ENCODE results near the gene RFX2.
"Not testable (repeated sequence)": the region's sequence is repeated elsewhere in the genome, so short reads cannot be mapped to it uniquely, and the experiment has no call there.

Gene RFX2

DNA sequence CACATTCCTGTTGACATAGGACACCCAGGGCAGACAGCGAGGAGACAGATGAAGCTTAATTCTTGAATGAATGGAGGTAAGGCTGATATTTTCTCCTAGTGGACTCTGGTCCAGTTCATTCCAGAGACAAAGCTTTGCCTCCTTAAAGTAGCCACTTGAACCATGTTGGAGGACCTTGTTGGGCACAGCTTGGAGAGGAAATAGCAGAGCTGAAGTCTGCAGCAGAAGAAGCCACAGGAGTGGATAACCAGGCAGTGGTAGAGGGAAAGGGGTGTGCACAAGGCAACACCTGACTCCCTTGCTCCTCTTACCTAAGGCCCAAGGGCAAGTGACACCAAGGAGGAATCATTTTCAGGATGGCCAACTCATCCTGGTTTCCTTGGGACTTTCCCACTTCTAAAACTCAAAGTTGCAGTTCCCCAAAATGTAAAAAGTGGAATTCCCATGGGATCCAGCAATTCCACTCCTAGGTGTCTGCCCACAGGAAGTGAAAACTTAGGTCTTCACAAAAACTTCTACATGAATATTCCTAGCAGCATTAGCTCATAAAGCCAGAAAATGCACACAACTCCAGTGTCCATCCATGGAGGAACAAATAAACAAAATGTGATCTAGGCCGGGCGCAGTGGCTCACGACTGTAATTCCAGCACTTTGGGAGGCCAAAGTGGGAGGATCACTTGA is 6.6 kb upstream of the RFX2 start:
- H3K36me3 ChIP-seq (ENCODE audit: insufficient read depth, insufficient read length, low read length), result no peaks in the 10 kb centered on the region
- no peak overlapping the region for H3K4me3 ChIP-seq (ENCODE audit: insufficient read length, low read depth)
- no peak for DNase-seq (ENCODE audit: low read depth, low spot score)
- peaks cover 7% of the 10 kb centered on the region for H3K9me3 ChIP-seq (ENCODE audit: insufficient read depth, low read length)
- TF ChIP-seq SUZ12 (IDR thresholded peaks at IDR 0.05; ENCODE audit: extremely low read depth, insufficient read depth, insufficient read length), result no peak
- TF ChIP-seq ZNF274 (IDR thresholded peaks at IDR 0.05; ENCODE audit: low read depth, low read length), result no peak
- no peak for TF ChIP-seq YY1 (IDR thresholded peaks at IDR 0.05; ENCODE audit: insufficient read depth, insufficient read length)
- no peaks in the 10 kb centered on the region for H3K4me1 ChIP-seq (ENCODE audit: insufficient read depth, insufficient read length)
- no peak overlapping the region for H3K9ac ChIP-seq (ENCODE audit: insufficient read length, low read depth)
- peaks cover 5% of the 10 kb centered on the region for H3K27me3 ChIP-seq (ENCODE audit: insufficient read depth, insufficient read length)

DNA sequence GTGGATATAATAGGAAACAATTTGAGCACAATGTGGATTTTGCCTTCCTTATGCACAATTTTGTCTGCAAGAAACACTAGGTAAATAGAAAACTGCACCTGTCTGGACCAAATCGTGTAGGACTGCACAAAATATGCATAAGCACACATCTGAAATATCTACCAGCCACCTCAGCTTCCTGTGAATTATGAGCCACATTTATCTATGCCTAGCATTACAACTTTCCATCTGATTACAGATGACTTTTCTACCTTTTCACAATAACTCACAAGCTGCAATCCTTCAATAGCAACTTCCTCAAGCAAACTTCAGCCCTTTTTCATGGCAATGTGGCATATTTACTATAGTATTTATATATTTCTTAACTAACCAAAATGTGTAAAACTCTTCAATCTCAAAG is 5.7 kb upstream of the RFX2 start:
- peaks cover 7% of the 10 kb centered on the region for H3K9me3 ChIP-seq (ENCODE audit: insufficient read depth, low read length)
- peaks cover 5% of the 10 kb centered on the region for H3K27me3 ChIP-seq (ENCODE audit: insufficient read depth, insufficient read length)
- DNase-seq (ENCODE audit: low read depth, low spot score), result no peak
- H3K4me1 ChIP-seq (ENCODE audit: insufficient read depth, insufficient read length), result no peaks in the 10 kb centered on the region
- no peaks in the 10 kb centered on the region for H3K36me3 ChIP-seq (ENCODE audit: insufficient read depth, insufficient read length, low read length)
- H3K4me3 ChIP-seq (ENCODE audit: insufficient read length, low read depth), result no peak overlapping the region
- no peak for TF ChIP-seq YY1 (IDR thresholded peaks at IDR 0.05; ENCODE audit: insufficient read depth, insufficient read length)
- H3K9ac ChIP-seq (ENCODE audit: insufficient read length, low read depth), result no peak overlapping the region

DNA sequence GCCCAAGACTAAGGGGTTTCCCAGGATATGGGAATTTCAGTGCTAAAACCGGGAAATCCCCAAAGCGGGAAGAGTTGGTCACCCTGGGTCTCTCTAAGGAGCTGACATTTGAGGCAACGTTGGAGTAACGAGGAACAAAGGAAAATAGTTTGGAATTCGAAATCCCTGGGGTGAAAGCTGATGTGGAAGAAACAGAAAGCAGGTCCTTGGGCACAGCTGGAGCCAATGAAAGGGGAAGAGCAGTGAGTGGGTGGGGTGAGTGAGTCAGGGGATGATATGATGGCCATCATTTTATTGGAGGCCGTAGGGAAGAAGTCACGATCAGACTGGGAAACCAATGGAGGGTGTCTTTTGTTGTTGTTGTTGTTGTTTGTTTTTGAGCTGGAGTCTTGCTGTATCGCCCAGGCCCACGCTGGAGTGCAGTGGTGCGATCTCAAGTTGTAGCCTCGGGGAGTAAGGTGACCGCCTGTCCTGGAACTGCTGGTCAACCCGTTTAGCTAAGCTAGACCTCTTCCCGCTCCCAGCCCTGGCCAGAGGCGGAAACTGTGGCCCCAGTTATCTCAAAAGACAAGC is 3.4 kb upstream of the RFX2 start:
- Histone ChIP-seq H3K9ac (ENCODE audit: insufficient read length, low read depth) (no peak overlapping the region), H3K4me3 (ENCODE audit: insufficient read length, low read depth) (no peak overlapping the region), H3K36me3 (ENCODE audit: insufficient read depth, insufficient read length, low read length) (no peaks in the 10 kb centered on the region), H3K9me3 (ENCODE audit: insufficient read depth, low read length) (peaks cover 7% of the 10 kb centered on the region), H3K27me3 (ENCODE audit: insufficient read depth, insufficient read length) (peaks cover 19% of the 10 kb centered on the region), H3K4me1 (ENCODE audit: insufficient read depth, insufficient read length) (peaks cover 3% of the 10 kb centered on the region)
- TF ChIP-seq ZNF274 (IDR thresholded peaks at IDR 0.05; ENCODE audit: low read depth, low read length) (no peak), SUZ12 (IDR thresholded peaks at IDR 0.05; ENCODE audit: extremely low read depth, insufficient read depth, insufficient read length) (no peak), YY1 (IDR thresholded peaks at IDR 0.05; ENCODE audit: insufficient read depth, insufficient read length) (no peak)
- no peak for DNase-seq (ENCODE audit: low read depth, low spot score)

DNA sequence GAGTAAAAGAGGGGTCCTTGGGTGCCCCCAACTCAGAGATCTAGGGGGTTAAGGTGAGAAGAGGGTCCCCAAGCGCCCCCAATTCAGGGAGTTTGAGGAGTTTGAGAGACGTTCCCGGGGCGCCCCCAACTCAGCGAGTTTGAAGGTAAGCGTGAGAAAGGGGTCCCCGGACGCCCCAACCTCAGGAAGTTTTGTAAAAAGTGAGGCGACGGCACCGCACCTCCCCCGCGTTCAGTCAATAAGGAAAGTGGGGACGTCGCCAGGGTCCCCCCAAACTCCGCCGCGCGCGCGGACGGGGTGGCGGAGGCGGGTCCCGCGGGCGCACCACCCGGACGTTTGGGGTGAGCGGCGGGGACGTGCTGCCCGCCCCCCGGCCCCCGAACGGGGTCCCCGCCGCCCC is 353 bp downstream of the RFX2 start:
- H3K9me3 ChIP-seq (ENCODE audit: insufficient read depth, low read length), result no peaks in the 10 kb centered on the region
- H3K9ac ChIP-seq (ENCODE audit: insufficient read length, low read depth), result no peak overlapping the region
- peaks cover 28% of the 10 kb centered on the region for H3K27me3 ChIP-seq (ENCODE audit: insufficient read depth, insufficient read length)
- H3K4me1 ChIP-seq (ENCODE audit: insufficient read depth, insufficient read length), result peaks cover 3% of the 10 kb centered on the region
- TF ChIP-seq YY1 (IDR thresholded peaks at IDR 0.05; ENCODE audit: insufficient read depth, insufficient read length), result no peak
- TF ChIP-seq SUZ12 (IDR thresholded peaks at IDR 0.05; ENCODE audit: extremely low read depth, insufficient read depth, insufficient read length), result no peak
- H3K36me3 ChIP-seq (ENCODE audit: insufficient read depth, insufficient read length, low read length), result no peaks in the 10 kb centered on the region
- peak overlapping the region; percentile 36 for H3K4me3 ChIP-seq (ENCODE audit: insufficient read length, low read depth)
- no peak for DNase-seq (ENCODE audit: low read depth, low spot score)

DNA sequence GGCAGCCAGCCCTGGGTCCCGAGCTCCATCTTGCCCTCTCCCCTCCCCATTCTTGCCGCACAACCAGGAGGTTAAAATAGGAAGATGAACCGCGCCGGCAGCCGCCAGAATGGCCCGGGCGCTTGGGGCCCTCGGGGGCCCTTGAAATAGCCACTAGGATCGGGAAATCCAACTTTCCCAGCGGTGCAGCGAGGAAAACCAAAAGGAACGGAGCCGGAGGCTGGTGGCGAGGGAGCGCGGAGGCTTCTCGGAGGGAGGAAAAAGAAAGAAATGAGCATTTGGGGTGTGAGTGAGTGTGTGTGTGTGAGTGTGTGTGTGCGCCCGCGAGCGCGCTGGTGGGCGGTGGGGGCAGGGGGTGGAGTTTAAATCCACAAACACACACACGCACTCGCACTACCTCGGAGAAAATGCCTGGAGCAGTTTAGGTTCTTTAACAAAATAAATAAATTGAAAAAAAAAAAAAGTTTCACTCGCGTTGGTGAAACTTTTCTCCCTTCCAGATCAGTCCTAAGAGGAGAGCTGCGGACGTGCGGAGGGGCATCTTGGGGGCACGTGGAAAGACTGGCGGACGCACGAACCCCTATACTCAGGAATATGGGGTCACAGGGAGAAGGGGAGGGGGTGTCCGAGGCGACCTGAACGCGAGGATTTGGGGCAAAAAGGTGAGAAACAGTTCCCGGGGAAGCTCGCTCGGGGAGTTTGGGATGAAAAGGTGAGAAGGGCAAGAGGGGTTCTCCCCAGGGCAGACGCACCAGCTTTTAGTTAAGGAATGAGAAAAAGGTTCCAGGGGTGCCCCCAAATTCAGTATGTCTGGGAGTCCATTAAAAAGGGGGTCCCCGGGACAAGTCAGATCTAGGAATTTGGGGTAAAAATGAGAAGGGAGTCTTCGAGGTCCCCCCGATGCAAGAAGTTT is 1.3 kb downstream of the RFX2 start:
- no peaks in the 10 kb centered on the region for H3K36me3 ChIP-seq (ENCODE audit: insufficient read depth, insufficient read length, low read length)
- H3K4me1 ChIP-seq (ENCODE audit: insufficient read depth, insufficient read length), result peaks cover 3% of the 10 kb centered on the region
- no peaks in the 10 kb centered on the region for H3K9me3 ChIP-seq (ENCODE audit: insufficient read depth, low read length)
- H3K4me3 ChIP-seq (ENCODE audit: insufficient read length, low read depth), result peak overlapping the region; percentile 41
- peaks cover 28% of the 10 kb centered on the region for H3K27me3 ChIP-seq (ENCODE audit: insufficient read depth, insufficient read length)
- no peak for TF ChIP-seq SUZ12 (IDR thresholded peaks at IDR 0.05; ENCODE audit: extremely low read depth, insufficient read depth, insufficient read length)
- no peak for TF ChIP-seq ZNF274 (IDR thresholded peaks at IDR 0.05; ENCODE audit: low read depth, low read length)
- no peak for TF ChIP-seq YY1 (IDR thresholded peaks at IDR 0.05; ENCODE audit: insufficient read depth, insufficient read length)
- peak overlapping the region; percentile 29 for H3K9ac ChIP-seq (ENCODE audit: insufficient read length, low read depth)
- DNase-seq (ENCODE audit: low read depth, low spot score), result no peak

DNA sequence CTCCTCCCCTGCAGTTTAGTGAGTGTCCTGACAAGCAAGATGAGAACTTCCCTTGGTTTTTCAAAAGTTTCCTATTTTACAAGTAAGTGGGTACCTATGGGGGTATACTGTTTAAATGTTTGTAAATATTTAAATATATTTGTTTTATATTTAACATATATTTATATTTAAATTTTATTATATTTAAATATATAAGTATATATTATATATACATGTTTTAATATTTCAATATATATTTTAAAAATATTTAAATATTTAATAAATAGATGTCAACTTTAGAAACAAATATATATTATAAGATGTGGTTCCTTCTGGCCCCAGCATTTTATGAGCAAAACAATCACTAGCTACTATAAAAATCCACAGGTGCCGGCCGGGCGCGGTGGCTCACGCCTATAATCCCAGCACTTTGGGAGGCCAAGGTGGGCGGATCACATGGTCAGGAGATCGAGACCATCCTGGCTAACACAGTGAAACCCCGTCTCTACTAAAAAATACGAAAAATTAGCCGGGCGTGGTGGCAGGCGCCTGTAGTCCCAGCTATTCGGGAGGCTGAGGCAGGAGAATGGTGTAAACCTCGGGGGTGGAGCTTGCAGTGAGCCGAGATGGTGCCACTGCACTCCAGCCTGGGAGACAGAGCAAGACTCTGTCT is 3.5 kb downstream of the RFX2 start:
- H3K36me3 ChIP-seq (ENCODE audit: insufficient read depth, insufficient read length, low read length); H3K4me3 ChIP-seq (ENCODE audit: insufficient read length, low read depth); H3K9ac ChIP-seq (ENCODE audit: insufficient read length, low read depth); DNase-seq (ENCODE audit: low read depth, low spot score); H3K9me3 ChIP-seq (ENCODE audit: insufficient read depth, low read length); H3K4me1 ChIP-seq (ENCODE audit: insufficient read depth, insufficient read length): not testable (repeated sequence)
- peaks cover 29% of the 10 kb centered on the region for H3K27me3 ChIP-seq (ENCODE audit: insufficient read depth, insufficient read length)

DNA sequence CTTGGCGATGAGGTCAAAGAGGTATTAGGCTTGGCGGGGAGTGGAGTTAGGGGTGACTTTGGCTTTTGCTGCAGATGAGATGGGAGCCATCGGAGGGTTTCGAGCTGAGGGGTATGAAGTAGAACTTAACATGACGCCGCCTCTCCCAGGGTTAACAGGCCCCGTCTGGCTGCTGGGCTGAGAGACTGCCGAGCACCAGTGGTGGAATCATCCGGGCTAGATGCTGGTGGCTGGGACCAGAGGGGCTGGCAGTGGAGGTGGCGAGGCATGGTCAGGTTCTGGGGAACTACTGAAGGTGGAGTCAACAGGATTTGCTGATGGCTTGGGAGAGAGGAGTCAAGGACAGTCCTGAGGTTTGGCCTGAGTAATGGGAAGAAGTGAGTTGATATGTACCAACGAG is 4.9 kb downstream of the RFX2 start:
- no peak for DNase-seq (ENCODE audit: low read depth, low spot score)
- Histone ChIP-seq H3K4me1 (ENCODE audit: insufficient read depth, insufficient read length) (peaks cover 3% of the 10 kb centered on the region), H3K9ac (ENCODE audit: insufficient read length, low read depth) (peak overlapping the region; percentile 35), H3K4me3 (ENCODE audit: insufficient read length, low read depth) (no peak overlapping the region), H3K36me3 (ENCODE audit: insufficient read depth, insufficient read length, low read length) (no peaks in the 10 kb centered on the region), H3K9me3 (ENCODE audit: insufficient read depth, low read length) (no peaks in the 10 kb centered on the region), H3K27me3 (ENCODE audit: insufficient read depth, insufficient read length) (peaks cover 33% of the 10 kb centered on the region)
- no peak for TF ChIP-seq SUZ12 (IDR thresholded peaks at IDR 0.05; ENCODE audit: extremely low read depth, insufficient read depth, insufficient read length)

All from NT2/D1 (cell line).